Effector memory CD4-positive, alpha-beta T cell (primary cell): ENCODE results near the gene MGAT4D.
"Not testable (repeated sequence)": the region's sequence is repeated elsewhere in the genome, so short reads cannot be mapped to it uniquely, and the experiment has no call there.

Experiments
- DNase-seq, 3 donors: peaks; one replicate each; pipeline ENCODE4 v3.0.0-alpha.2; 2020
- H3K27ac ChIP-seq: 2 replicates; pipeline ENCODE4 v1.7.0; 2013; ENCODE audit warnings: mild to moderate bottlenecking, low read length, moderate library complexity; ENCODE audit not compliant: insufficient read depth, poor library complexity, severe bottlenecking
- H3K27me3 ChIP-seq: replicated peaks from 2 replicates; pipeline ENCODE4 v1.7.0; 2013; ENCODE audit warnings: mild to moderate bottlenecking, low read length; ENCODE audit not compliant: insufficient read depth, control insufficient read depth, poor library complexity, severe bottlenecking
- H3K36me3 ChIP-seq: 2 replicates; pipeline ENCODE4 v1.7.0; 2013; ENCODE audit warnings: mild to moderate bottlenecking, low read length, moderate library complexity; ENCODE audit not compliant: control insufficient read depth, insufficient read depth
- H3K4me1 ChIP-seq: 2 replicates; pipeline ENCODE4 v1.7.0; 2013; ENCODE audit warnings: low read length, mild to moderate bottlenecking; ENCODE audit not compliant: control insufficient read depth, insufficient read depth, poor library complexity, severe bottlenecking
- H3K4me3 ChIP-seq: 2 replicates; pipeline ENCODE4 v1.7.0; 2013; ENCODE audit warnings: low read length, low read depth, mild to moderate bottlenecking; ENCODE audit not compliant: insufficient read depth, poor library complexity, severe bottlenecking
- H3K9me3 ChIP-seq: 2 replicates; pipeline ENCODE4 v1.7.0; 2013; ENCODE audit warnings: mild to moderate bottlenecking, low read length, moderate library complexity; ENCODE audit not compliant: control insufficient read depth

MGAT4D gene

DNA sequence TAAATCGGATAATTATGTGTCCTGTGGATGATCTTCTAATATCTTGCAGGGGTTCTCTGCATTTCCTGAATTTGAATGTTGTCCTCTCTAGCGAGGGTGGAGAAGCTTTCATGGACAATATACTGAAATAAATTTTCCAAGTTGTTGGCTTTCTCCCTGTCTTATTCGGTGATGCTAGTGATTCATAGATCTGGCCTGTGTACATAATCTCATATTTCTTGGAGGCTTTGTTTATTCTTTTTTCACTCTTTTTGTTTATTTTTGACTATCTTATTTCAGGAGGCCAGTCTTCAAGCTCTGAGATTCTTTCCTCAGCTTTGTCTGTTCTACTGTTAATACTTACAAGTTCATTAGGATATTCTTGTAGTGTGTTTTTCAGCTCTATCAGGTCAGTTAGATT, 49.9 kb downstream of the MGAT4D start:
- Histone ChIP-seq H3K27me3 (no peaks in the 10 kb centered on the region), H3K4me1 (no peaks in the 10 kb centered on the region), H3K36me3 (no peaks in the 10 kb centered on the region), H3K9me3 (no peaks in the 10 kb centered on the region), H3K4me3 (no peak overlapping the region), H3K27ac (no peak overlapping the region)
- no peak for DNase-seq

DNA sequence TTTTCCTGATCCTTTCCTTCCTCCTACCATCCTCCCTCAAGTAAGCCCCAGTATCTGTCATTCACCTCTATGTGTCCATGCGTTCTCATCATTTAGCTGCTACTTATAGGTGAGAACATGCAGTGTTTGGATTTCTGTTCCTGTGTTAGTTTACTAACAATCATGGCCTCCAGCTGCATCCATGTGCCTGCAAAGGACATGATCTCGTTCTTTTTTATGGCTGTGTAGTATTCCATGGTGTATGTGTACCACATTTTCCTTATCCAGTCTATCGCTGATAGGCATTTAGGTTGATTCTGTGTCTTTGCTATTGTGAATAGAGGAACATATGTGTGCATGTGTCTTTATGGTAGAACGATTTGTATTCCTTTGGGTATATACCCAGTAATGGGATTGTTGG, 53.7 kb downstream of the MGAT4D start:
- H3K9me3 ChIP-seq, DNase-seq: not testable (repeated sequence)

GRCh38 chr4:140439644-140440142, 58.4 kb downstream of the MGAT4D start:
- H3K27me3 ChIP-seq = no peaks in the 10 kb centered on the region
- H3K4me1 ChIP-seq = no peaks in the 10 kb centered on the region
- no peak overlapping the region for H3K4me3 ChIP-seq
- H3K9me3 ChIP-seq = no peaks in the 10 kb centered on the region
- H3K27ac ChIP-seq = no peak overlapping the region
- H3K36me3 ChIP-seq = no peaks in the 10 kb centered on the region
- DNase-seq = no peak

More for the DNA sequence above, 53.7 kb downstream of the MGAT4D start:
- H3K27ac ChIP-seq, H3K36me3 ChIP-seq, H3K4me1 ChIP-seq, H3K27me3 ChIP-seq, H3K4me3 ChIP-seq: not testable (repeated sequence)

DNA sequence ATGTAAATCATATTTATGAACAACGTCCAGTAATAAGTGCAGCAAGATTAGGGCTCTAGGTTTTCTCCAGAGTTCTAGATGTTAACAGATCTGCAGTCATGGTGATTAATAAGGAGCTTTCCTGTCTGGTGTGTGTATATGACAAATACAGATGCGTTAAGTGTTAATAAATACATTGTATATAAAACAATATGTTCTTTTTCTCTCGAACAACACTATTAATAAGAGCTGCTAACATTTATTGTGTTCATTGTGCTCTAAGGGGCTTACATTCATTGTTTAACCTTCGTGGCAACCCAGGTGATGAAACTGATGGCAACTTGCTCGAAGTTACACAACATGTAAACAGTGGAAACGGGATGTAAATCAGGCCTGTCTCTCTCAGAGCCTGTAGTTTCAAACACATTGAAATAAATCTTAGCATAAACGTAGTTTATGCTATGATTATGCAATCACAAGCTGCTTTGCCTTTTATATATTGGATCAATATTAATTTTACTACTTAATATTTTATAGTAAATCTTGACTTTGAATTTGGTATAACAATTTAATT, 70.1 kb downstream of the MGAT4D start:
- H3K9me3 ChIP-seq = no peaks in the 10 kb centered on the region
- peaks cover 15% of the 10 kb centered on the region for H3K27me3 ChIP-seq
- no peak for DNase-seq
- no peaks in the 10 kb centered on the region for H3K36me3 ChIP-seq
- no peak overlapping the region for H3K27ac ChIP-seq
- peak overlapping the region; percentile 48 for H3K4me3 ChIP-seq
- H3K4me1 ChIP-seq = peaks cover 11% of the 10 kb centered on the region

DNA sequence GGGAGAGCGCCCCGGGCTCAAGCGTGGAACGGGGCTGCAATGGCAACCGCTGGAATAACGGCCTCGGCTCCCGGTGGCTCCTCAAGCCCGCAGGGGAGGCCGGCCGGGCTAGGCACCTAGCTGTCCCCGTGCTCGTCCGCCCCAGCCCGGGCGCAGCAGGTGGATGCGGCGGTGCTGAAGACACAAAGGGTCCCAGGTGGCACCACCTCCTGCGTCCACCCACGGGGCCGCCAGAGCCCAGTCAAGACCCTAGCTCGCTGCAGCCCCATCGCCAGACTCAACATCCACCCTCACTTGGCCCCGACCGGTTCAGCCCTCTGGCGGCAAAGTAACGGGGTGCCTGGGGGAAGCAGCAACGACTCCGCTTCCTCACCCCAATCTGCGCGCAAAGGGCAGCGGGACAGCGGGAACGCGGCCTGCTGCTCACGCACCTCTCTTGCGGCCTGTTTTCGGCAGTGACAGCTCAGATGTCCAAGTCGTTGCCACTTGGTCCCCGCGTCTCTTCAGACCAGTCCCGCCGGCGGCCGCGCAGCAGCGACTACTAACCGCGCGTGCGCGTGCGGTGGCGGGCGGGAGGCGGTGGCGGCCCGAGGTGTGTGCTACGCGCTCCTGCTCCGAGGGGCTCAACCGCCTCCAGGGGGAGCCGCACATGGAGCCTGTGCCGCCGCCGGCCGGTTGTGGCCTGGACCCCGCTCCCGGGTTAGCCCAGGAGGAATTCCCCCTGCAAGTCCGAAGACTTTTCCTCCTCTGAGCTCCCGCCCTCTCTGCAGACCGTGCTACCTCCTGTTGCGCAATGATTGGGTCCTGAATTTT, 70.8 kb downstream of the MGAT4D start, which contains the start of gene CLGN:
CLGN (minus strand) TSS at position 543 of the 813 bp plus-strand sequence. CDS start 14,570 bp downstream, outside the sequence.
- H3K27ac ChIP-seq = no peak within 1 kb of the TSS
- H3K9me3 ChIP-seq = no peaks in the 10 kb centered on the region
- H3K27me3 ChIP-seq = peaks cover 15% of the 10 kb centered on the region
- no peak for DNase-seq
- peak within 1 kb of the TSS; percentile 48 for H3K4me3 ChIP-seq
- H3K4me1 ChIP-seq = peaks cover 11% of the 10 kb centered on the region
- H3K36me3 ChIP-seq = no peaks in the 10 kb centered on the region

DNA sequence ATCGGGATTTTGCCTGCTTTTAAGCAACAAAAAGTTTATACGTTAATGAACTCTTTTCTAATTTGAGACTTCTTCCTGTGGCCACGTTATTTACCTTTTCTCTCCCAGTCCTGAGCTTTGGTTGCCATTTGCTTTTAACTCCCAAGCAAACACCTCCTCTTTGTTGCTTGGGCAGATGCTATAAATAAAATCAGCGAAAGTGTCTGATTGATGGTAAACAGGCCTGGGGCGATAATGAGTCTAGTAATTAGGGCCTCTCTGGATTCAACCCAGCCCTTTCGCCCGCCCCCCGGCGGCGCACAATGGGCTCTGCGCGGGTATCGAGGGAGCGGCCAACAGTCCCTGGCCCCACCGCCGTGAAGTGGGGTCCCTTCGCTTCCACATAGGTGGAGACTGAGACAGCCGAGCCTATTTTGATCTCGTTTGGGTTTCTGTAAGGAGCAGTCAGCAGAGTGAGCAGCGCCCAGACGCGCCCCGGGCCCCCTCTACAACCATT, 71.4 kb downstream of the MGAT4D start:
- Histone ChIP-seq H3K4me3 (peak overlapping the region; percentile 48), H3K9me3 (no peaks in the 10 kb centered on the region), H3K27ac (no peak overlapping the region), H3K27me3 (peaks cover 15% of the 10 kb centered on the region), H3K4me1 (peaks cover 11% of the 10 kb centered on the region), H3K36me3 (no peaks in the 10 kb centered on the region)
- no peak for DNase-seq

DNA sequence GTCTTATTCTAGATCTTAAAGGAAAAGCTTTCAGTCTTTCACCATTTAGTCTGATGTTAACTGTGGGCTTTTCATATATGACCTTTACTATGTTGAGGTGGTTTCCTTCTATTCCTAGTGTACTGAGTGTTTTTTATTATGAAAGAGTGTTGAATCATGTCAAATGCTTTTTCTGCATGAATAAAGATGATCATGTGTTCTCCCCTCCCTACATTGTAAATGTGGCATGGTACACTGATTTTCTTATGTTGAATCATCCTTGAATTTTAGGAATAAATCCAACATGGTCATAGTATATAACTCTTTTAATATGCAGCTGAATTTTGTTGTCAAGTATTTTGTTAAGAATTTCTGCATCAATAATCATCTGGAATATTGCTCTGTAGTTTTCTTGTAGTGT, 75.0 kb downstream of the MGAT4D start:
- DNase-seq = no peak
- H3K27ac ChIP-seq = no peak overlapping the region
- H3K9me3 ChIP-seq = no peaks in the 10 kb centered on the region
- H3K36me3 ChIP-seq = no peaks in the 10 kb centered on the region
- peaks cover 11% of the 10 kb centered on the region for H3K4me1 ChIP-seq
- no peak overlapping the region for H3K4me3 ChIP-seq
- peaks cover 15% of the 10 kb centered on the region for H3K27me3 ChIP-seq

DNA sequence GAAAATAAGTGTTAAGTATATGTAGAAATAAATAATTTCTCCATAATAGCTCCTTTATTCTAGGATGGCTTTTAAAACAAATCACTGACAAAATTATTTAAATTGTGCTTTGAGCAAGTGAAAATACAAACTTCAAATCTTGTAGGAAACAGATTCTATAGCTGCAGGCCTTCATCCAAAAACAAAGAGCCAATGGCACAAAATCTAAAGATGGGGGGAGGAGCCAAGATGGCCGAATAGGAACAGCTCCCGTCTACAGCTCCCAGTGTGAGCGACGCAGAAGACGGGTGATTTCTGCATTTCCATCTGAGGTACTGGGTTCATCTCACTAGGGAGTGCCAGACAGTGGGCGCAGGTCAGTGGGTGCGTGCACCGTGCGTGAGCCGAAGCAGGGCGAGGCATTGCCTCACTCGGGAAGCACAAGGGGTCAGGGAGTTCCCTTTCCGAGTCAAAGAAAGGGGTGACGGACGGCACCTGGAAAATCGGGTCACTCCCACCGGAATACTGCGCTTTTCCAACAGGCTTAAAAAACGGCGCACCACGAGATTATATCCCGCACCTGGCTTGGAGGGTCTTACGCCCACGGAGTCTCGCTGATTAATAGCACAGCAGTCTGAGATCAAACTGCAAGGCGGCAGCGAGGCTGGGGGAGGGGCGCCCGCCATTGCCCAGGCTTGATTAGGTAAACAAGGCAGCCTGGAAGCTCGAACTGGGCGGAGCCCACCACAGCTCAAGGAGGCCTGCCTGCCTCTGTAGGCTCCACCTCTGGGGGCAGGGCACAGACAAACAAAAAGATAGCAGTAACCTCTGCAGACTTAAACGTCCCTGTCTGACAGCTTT, 84.7 kb downstream of the MGAT4D start:
- H3K27ac ChIP-seq = not testable (repeated sequence)

GRCh38 chr4:140408974-140409373, 89.1 kb downstream of the MGAT4D start:
- Histone ChIP-seq H3K36me3 (no peaks in the 10 kb centered on the region), H3K9me3 (no peaks in the 10 kb centered on the region), H3K4me3 (no peak overlapping the region), H3K4me1 (no peaks in the 10 kb centered on the region), H3K27me3 (peaks cover 6% of the 10 kb centered on the region), H3K27ac (no peak overlapping the region)
- no peak for DNase-seq

More for the DNA sequence above, 84.7 kb downstream of the MGAT4D start:
- H3K36me3 ChIP-seq, DNase-seq, H3K27me3 ChIP-seq, H3K4me3 ChIP-seq, H3K9me3 ChIP-seq, H3K4me1 ChIP-seq: not testable (repeated sequence)
